ENCODE results near the gene PNKP. TPM values are rescaled to one million over a fixed set of nuclear protein-coding genes. Genes with fewer than 3 reads are reported as not detected.

PNKP gene
- total RNA-seq, 1 experiment from 2014 or later: 146 TPM

DNA sequence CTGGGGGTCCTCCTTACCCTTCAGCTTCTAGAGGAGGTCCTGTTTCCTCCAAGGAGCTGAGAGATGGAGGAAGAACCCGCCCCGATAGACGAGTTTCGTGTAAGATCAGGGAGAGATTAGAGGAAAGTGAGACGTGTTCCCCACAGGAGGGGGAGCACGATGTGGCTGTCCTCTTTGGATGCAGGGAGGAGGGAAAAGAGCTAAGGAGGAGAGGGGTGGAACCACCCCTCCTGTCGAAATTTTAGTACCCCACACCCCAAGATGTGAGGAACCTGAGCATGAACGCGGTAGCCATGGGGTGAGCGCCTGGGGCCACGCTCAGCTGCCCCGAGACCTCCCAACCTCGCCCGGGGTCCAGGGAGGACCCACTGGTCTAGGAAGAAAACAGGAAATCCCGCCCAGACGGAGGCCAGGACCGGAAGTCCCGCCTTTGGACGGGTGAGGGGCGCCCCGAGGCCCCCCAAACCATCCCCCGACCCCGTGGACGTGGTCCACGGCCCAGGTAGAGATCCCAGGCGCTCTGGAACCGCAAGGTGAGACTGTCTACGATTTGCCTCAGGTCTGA, 8.6 kb upstream of the PNKP start (continued):
- TF ChIP-seq GTF2I (CRISPR knock-in tag; conservative IDR thresholded peaks at IDR 0.05): no peak
- TF ChIP-seq, protein P1, sequence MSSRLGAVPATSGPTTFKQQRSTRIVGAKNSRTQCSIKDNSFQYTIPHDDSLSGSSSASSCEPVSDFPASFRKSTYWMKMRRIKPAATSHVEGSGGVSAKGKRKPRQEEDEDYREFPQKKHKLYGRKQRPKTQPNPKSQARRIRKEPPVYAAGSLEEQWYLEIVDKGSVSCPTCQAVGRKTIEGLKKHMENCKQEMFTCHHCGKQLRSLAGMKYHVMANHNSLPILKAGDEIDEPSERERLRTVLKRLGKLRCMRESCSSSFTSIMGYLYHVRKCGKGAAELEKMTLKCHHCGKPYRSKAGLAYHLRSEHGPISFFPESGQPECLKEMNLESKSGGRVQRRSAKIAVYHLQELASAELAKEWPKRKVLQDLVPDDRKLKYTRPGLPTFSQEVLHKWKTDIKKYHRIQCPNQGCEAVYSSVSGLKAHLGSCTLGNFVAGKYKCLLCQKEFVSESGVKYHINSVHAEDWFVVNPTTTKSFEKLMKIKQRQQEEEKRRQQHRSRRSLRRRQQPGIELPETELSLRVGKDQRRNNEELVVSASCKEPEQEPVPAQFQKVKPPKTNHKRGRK (CRISPR knock-in tag; IDR thresholded peaks at IDR 0.05; ENCODE audit: borderline replicate concordance): no peak
- TF ChIP-seq NR2C2 (CRISPR knock-in tag; IDR thresholded peaks at IDR 0.05): no peak
- TF ChIP-seq ESRRA (CRISPR knock-in tag; IDR thresholded peaks at IDR 0.05; ENCODE audit: borderline replicate concordance): no peak
- TF ChIP-seq, protein P2, sequence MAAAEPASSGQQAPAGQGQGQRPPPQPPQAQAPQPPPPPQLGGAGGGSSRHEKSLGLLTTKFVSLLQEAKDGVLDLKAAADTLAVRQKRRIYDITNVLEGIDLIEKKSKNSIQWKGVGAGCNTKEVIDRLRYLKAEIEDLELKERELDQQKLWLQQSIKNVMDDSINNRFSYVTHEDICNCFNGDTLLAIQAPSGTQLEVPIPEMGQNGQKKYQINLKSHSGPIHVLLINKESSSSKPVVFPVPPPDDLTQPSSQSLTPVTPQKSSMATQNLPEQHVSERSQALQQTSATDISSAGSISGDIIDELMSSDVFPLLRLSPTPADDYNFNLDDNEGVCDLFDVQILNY (CRISPR knock-in tag; IDR thresholded peaks at IDR 0.05): no peak
- TF ChIP-seq, protein P3, sequence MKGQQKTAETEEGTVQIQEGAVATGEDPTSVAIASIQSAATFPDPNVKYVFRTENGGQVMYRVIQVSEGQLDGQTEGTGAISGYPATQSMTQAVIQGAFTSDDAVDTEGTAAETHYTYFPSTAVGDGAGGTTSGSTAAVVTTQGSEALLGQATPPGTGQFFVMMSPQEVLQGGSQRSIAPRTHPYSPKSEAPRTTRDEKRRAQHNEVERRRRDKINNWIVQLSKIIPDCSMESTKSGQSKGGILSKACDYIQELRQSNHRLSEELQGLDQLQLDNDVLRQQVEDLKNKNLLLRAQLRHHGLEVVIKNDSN (CRISPR knock-in tag; IDR thresholded peaks at IDR 0.05): no peak
- no peak; the same call in 1 of the 2 replicates for TF ChIP-seq ETV6 (CRISPR knock-in tag; IDR thresholded peaks at IDR 0.05)
- TF ChIP-seq, protein P4, sequence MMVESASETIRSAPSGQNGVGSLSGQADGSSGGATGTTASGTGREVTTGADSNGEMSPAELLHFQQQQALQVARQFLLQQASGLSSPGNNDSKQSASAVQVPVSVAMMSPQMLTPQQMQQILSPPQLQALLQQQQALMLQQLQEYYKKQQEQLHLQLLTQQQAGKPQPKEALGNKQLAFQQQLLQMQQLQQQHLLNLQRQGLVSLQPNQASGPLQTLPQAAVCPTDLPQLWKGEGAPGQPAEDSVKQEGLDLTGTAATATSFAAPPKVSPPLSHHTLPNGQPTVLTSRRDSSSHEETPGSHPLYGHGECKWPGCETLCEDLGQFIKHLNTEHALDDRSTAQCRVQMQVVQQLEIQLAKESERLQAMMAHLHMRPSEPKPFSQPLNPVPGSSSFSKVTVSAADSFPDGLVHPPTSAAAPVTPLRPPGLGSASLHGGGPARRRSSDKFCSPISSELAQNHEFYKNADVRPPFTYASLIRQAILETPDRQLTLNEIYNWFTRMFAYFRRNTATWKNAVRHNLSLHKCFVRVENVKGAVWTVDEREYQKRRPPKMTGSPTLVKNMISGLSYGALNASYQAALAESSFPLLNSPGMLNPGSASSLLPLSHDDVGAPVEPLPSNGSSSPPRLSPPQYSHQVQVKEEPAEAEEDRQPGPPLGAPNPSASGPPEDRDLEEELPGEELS (CRISPR knock-in tag; IDR thresholded peaks at IDR 0.05): no peak
- TF ChIP-seq ZNF263 (CRISPR knock-in tag; IDR thresholded peaks at IDR 0.05; ENCODE audit: low read depth): peak; percentile 83
- TF ChIP-seq, protein P5, sequence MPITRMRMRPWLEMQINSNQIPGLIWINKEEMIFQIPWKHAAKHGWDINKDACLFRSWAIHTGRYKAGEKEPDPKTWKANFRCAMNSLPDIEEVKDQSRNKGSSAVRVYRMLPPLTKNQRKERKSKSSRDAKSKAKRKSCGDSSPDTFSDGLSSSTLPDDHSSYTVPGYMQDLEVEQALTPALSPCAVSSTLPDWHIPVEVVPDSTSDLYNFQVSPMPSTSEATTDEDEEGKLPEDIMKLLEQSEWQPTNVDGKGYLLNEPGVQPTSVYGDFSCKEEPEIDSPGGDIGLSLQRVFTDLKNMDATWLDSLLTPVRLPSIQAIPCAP (CRISPR knock-in tag; IDR thresholded peaks at IDR 0.05): no peak
- TF ChIP-seq CBFB (CRISPR knock-in tag; IDR thresholded peaks at IDR 0.05; ENCODE audit: low read depth): peak; percentile 32; the same call in 1 of the 2 replicates
- no peak for TF ChIP-seq TP53 (CRISPR knock-in tag; IDR thresholded peaks at IDR 0.05)
- TF ChIP-seq NFE2L1 (CRISPR knock-in tag; IDR thresholded peaks at IDR 0.05): 0 out of 2 replicates have a peak, but pooled peaks have one; percentile 22
- TF ChIP-seq NFATC4 (CRISPR knock-in tag; IDR thresholded peaks at IDR 0.05): no peak
- no peak; the same call in 1 of the 2 replicates for TF ChIP-seq ZNF232 (CRISPR knock-in tag; IDR thresholded peaks at IDR 0.05)
- TF ChIP-seq, protein P6, sequence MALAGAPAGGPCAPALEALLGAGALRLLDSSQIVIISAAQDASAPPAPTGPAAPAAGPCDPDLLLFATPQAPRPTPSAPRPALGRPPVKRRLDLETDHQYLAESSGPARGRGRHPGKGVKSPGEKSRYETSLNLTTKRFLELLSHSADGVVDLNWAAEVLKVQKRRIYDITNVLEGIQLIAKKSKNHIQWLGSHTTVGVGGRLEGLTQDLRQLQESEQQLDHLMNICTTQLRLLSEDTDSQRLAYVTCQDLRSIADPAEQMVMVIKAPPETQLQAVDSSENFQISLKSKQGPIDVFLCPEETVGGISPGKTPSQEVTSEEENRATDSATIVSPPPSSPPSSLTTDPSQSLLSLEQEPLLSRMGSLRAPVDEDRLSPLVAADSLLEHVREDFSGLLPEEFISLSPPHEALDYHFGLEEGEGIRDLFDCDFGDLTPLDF (CRISPR knock-in tag; IDR thresholded peaks at IDR 0.05): no peak
- TF ChIP-seq SP1 (CRISPR knock-in tag; conservative IDR thresholded peaks at IDR 0.05): no peak
- TF ChIP-seq OVOL2 (CRISPR knock-in tag; IDR thresholded peaks at IDR 0.05; ENCODE audit: borderline replicate concordance): no peak
- TF ChIP-seq, protein P7, sequence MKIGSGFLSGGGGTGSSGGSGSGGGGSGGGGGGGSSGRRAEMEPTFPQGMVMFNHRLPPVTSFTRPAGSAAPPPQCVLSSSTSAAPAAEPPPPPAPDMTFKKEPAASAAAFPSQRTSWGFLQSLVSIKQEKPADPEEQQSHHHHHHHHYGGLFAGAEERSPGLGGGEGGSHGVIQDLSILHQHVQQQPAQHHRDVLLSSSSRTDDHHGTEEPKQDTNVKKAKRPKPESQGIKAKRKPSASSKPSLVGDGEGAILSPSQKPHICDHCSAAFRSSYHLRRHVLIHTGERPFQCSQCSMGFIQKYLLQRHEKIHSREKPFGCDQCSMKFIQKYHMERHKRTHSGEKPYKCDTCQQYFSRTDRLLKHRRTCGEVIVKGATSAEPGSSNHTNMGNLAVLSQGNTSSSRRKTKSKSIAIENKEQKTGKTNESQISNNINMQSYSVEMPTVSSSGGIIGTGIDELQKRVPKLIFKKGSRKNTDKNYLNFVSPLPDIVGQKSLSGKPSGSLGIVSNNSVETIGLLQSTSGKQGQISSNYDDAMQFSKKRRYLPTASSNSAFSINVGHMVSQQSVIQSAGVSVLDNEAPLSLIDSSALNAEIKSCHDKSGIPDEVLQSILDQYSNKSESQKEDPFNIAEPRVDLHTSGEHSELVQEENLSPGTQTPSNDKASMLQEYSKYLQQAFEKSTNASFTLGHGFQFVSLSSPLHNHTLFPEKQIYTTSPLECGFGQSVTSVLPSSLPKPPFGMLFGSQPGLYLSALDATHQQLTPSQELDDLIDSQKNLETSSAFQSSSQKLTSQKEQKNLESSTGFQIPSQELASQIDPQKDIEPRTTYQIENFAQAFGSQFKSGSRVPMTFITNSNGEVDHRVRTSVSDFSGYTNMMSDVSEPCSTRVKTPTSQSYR (CRISPR knock-in tag; IDR thresholded peaks at IDR 0.05): no peak
- TF ChIP-seq TEAD4 (CRISPR knock-in tag; IDR thresholded peaks at IDR 0.05): no peak
- no peak for TF ChIP-seq JAZF1 (CRISPR knock-in tag; IDR thresholded peaks at IDR 0.05)
- no peak for TF ChIP-seq CREM (CRISPR knock-in tag; IDR thresholded peaks at IDR 0.05)
